ENCODE data around the gene PRCD.
A peak's percentile ranks its signal among the peaks of the same experiment; 100 is the strongest.

The PRCD gene

DNA sequence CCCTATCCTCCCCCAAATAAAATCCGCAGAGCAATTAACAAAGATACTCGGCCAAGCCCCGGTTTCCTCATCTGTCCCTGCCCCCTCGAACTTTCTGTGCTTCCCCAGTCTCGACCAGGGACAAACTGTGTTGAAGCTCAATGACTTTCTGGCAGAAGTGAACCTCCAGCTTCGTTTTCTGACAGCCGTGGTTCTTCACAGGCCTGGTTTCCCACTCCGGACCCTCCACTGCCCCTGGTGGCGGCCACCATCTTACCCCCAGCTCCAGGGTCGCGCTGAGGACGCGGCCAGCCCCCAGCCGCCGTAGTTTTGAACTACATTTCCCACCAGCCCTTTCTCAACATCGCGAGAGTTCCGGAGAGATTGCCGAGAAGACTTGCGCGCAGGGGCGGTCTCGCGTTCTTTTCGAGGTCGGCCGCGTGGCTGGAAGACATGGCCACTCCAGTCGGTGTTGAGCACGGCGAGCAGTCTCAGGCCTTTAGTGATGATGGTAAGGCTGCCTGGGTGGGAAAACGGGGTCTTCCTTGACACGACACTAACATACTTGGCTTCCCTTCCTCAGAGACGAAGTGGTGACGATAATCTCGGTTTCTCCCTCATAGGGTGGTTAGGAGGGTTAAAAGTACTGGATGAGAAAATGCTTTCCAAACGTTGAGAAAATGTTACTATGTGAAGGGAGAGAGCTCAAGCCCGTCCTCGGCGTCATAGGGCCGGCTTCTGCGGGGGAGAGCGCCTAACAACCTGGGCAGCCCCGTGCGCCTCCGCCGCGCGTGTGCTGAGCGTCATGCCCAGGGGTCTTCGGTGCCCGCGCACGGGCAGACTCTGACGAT, 17.7 kb downstream of the PRCD start:
- H3K4me3 ChIP-seq (ENCODE audit: low read depth, low read length), result peak overlapping the region; percentile 94
- TF ChIP-seq, protein P1, sequence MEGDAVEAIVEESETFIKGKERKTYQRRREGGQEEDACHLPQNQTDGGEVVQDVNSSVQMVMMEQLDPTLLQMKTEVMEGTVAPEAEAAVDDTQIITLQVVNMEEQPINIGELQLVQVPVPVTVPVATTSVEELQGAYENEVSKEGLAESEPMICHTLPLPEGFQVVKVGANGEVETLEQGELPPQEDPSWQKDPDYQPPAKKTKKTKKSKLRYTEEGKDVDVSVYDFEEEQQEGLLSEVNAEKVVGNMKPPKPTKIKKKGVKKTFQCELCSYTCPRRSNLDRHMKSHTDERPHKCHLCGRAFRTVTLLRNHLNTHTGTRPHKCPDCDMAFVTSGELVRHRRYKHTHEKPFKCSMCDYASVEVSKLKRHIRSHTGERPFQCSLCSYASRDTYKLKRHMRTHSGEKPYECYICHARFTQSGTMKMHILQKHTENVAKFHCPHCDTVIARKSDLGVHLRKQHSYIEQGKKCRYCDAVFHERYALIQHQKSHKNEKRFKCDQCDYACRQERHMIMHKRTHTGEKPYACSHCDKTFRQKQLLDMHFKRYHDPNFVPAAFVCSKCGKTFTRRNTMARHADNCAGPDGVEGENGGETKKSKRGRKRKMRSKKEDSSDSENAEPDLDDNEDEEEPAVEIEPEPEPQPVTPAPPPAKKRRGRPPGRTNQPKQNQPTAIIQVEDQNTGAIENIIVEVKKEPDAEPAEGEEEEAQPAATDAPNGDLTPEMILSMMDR (IDR thresholded peaks at IDR 0.05; ENCODE audit: low read depth, low read length), result peak; percentile 49

- TF ChIP-seq, protein P1 (IDR thresholded peaks at IDR 0.05; ENCODE audit: low read depth, low read length), result peak; percentile 32; the same call in 1 of the 2 replicates
- peak overlapping the region; percentile 94 for H3K4me3 ChIP-seq (ENCODE audit: low read depth, low read length)
Measured at GRCh38 chr17:76558198-76559095, 18.6 kb downstream of the PRCD start.

DNA sequence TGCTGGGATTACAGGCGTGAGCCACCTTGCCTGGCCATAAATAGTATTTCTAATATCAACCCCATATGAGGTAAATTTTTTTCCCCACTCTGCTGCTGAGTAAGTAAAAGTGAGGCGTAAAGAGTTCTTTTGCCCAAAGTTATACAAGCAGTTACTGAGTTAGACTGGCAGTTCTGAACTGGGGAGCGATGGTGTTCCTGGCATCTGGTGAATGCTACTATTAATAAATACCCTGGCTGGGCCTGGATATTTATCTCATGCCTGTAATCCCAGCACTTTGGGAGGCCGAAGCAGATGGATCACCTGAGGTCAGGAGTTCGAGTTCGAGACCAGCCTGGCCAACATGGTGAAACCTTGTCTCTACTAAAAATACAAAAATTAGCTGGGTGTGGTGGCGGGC, 19.6 kb downstream of the PRCD start:
- H3K4me3 ChIP-seq (ENCODE audit: low read depth, low read length), result peak overlapping the region; percentile 94

DNA sequence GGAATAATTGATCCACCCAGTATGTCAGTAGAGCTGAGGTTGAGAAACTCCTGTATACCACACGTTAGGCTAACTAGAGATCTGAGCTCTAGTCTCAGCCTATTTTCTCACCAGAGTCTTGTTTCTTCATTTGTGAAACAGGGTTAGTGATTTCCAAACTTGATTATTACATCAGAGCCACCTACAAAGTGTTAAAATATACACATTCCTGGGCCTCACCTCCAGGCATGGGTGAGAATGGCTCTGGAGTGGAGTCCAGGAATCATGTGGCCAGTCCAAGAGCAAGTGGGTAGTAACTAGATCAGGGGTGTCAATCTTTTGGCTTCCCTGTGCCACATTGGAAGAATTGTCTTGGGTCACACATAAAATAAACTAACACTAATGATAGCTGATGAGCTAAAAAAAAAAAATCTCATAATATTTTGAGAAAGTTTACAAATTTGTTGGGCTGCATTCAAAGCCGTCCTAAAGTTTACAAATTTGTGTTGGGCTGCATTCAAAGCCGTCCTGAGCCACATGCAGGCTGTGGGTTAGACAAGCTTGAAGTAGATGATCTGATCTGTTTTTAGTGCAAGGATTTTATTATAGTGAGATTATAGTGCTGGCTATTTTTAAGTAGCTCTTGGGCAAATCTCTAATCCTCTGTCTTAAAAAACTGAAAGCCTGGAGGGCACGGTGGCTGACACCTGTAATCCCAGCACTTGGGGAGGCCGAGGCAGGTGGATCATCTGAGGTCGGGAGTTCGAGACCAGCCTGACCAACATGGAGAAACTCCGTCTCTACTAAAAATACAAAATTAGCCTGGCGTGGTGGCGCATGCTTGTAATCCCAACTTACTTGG, 20.4 kb downstream of the PRCD start:
- TF ChIP-seq, protein P1 (IDR thresholded peaks at IDR 0.05; ENCODE audit: low read depth, low read length), result no peak
- H3K4me3 ChIP-seq (ENCODE audit: low read depth, low read length), result peak overlapping the region; percentile 29

DNA sequence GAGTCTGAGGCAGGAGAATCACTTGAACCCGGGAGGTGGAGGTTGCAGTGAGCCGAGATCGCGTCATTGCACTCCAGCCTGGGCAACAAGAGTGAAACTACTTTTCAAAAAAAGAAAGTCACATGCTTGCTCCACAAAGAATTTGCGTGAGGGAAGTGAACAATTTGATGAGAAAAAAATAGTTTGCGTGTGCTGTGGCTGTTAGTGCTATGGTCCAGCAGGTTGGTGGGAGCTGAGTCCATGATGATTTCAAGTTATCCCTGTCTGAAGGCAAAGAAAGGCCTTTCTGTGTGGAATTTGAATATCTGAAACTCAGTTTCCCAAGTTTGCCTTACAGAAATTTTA, 21.0 kb downstream of the PRCD start:
- H3K4me3 ChIP-seq (ENCODE audit: low read depth, low read length), result peak overlapping the region; percentile 29

DNA sequence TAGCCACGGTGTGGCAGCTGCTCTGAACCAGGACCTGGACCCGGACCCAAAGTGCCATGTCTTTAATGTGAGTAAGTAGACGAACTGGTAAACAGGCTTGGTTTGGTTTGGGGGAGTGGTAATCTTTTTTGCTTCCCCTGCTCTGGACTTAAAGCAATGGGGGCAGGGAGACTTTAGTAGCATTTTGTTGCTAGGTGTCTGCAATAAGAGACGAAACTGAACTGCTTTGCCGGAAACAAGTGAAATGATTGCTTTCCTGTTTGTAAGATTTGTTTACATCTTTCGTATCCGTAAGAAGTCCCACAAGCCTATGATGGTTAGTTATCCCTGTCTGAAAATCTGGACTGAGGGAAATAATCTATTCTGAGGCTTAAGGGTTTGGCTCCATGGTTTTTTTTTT, 21.5 kb downstream of the PRCD start:
- peak overlapping the region; percentile 29 for H3K4me3 ChIP-seq (ENCODE audit: low read depth, low read length)
- TF ChIP-seq, protein P1 (IDR thresholded peaks at IDR 0.05; ENCODE audit: low read depth, low read length), result no peak

More for the DNA sequence above, 21.0 kb downstream of the PRCD start:
- TF ChIP-seq, protein P1 (IDR thresholded peaks at IDR 0.05; ENCODE audit: low read depth, low read length), result no peak

DNA sequence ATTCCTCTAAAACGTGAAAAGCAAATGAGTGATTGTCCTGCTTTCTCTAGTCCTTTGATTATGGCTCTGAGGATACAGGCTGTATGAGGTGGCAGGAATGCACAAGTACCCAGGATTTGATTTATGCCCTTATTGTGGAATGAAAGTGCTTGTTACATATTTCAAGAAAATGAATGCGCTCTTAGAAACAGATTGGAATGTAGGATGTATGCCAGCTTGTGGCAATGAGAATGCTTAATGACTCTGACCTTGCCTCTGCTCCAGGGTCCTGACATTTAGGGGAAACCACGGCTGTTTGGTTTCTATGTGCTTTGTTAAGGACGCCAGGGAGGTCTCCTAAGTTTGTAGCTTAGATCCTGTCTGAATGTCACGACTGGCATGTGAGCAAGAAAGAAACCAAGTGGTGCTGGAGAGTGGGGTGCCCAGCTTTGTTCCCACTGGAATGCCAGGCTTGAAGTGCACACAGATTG, 22.0 kb downstream of the PRCD start:
- TF ChIP-seq, protein P1 (IDR thresholded peaks at IDR 0.05; ENCODE audit: low read depth, low read length), result no peak
- peak overlapping the region; percentile 29 for H3K4me3 ChIP-seq (ENCODE audit: low read depth, low read length)

Data from WI38 (cell line).